Right lobe of liver (tissue), 4 donors: Measurements from ENCODE around the gene NPIPA8.
"Not testable (repeated sequence)": the region's sequence is repeated elsewhere in the genome, so short reads cannot be mapped to it uniquely, and the experiment has no call there.

ENCODE experiments used
- CTCF ChIP-seq, 4 donors: fragments of 200-600 bp in 3 of 4; fragments of 450-650 bp in 1 of 4; IDR thresholded peaks; one replicate each; pipeline versions ENCODE4 v1.5.1 to v1.8.0; 2016 to 2022; ENCODE audit warnings: antibody characterized with exemption in 4 of 4, mild to moderate bottlenecking in 2 of 4
- POLR2A ChIP-seq: fragments of 450-650 bp; IDR thresholded peaks from one replicate; pipeline ENCODE4 v1.6.1; 2017; ENCODE audit warnings: antibody characterized with exemption, mild to moderate bottlenecking
- donor health status: DM: no; HTN: no; CAD: no.
- donor health status: DM: no; HTN: no; CAD: no.
- donor health status: DM: no; HTN: yes; CAD: no.

GRCh38 chr16:18309159-18309558 is 27.4 kb downstream of the NPIPA8 start:
- not testable (repeated sequence) for TF ChIP-seq CTCF (IDR thresholded peaks at IDR 0.05); POLR2A
